PFSK-1 (cell line): Measurements from ENCODE around the gene PROC.

Experiments
- POLR2AphosphoS5 ChIP-seq: IDR thresholded peaks from 2 replicates; pipeline ENCODE4 v1.6.1; 2012; ENCODE audit warnings: low read depth, mild to moderate bottlenecking, control low read depth, low read length, moderate library complexity
- SIN3A ChIP-seq: IDR thresholded peaks from 2 replicates; pipeline ENCODE4 v1.6.1; 2012; ENCODE audit warnings: mild to moderate bottlenecking, low read length, moderate library complexity, borderline replicate concordance; ENCODE audit not compliant: insufficient read depth

DNA sequence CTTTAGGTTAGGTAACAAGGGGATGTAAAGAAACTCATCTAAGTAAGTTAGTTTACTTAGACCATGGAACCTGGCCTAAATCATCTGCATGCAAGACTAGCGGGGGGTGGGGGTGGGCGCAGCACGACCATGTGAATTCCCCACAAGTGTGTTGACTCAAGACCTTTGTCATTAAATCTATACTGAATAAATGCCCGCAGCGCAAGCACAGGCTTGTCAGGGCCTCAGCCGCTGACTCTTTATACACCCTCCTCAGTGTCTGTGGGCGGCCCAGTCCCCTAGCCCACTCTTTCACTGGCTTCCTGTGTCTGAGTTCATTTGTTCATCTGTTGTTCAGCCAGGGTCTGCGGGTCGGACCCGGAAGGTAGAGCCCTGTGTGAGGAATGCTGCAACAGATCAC is 48.2 kb upstream of the PROC start:
- no peak for TF ChIP-seq POLR2AphosphoS5
- no peak for TF ChIP-seq SIN3A
